Activated CD8-positive, alpha-beta memory T cell treated with anti-CD3 and anti-CD28 coated beads for 24 hours (primary cell): ENCODE data around the gene MED8.

Source experiments
- DNase-seq: peaks from one replicate; pipeline ENCODE4 v3.0.0-alpha.2; 2020

Gene MED8

DNA sequence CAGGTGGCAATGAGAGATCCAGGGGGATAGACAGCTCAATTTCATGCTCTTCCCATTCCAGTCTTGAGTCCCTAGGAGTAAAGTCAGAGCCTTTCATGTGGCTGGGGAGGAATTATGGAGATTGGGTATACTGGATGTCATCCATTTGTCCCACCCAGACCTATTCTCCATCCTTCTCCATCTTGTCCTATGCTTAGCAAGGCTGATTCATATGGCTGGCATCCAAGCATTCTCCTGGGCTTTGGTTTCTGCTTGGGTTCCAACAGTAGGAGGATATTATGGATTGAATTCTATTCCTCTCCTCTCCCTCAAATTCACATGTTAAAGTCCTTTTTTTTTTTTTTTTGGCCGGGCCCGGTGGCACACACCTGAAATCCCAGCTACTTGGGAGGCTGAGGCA, 34.7 kb downstream of the MED8 start:
- DNase-seq, result no peak

DNA sequence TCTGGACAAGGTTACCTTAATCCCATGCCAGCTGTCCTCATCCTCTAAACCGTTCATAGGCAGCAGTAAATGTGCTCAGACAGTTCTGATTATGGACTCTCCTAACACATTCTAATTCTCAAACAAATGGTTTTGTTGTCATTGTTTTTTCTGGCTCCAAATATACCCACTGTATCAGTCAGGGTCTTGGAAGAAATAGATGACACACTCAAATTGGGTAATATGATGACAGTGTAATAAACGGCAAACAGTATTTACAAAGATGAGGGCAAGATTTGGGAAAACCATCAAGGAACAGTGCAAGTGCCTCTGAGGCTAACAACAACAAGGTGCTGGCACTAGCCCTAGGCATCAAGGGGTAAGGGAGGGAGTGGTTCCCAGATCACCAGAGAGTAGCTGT, 35.1 kb downstream of the MED8 start:
- DNase-seq, result no peak

DNA sequence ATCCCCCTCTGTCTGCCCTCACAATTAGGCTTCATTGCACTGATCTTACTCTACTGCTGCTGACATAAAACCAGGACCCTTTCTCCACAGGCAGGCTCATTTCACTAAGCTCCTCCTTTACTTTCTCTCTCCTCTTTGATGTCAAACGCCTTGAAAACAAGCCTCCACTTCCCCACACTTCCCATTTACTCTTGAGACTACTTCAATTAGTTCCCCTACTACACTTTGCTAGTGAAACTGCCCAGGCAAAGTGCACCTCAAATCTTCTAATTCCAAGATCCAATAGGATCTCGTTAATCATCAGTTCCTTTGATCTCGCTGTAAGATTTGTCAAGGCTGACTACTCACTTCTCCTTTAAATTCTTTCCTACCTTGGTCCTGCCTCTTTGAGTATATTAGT, 36.7 kb downstream of the MED8 start:
- no peak for DNase-seq

DNA sequence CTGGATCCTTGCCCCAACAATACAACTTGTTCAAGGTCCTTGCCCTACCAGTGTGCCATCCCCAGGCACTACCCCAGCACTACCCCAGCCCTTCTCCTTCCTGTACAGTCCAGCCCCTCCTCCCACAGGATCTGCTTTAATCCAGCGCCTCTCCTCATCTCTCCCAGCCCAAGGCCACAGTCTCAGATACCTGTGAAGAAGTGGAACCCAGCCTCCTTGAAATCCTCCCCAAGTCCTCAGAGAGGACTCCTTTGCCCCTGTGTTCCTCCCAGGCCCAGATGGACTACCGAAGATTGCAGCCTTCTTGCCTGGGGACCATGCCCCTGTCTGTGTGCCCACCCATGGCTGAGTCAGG, 37.3 kb downstream of the MED8 start:
- DNase-seq, result no peak

DNA sequence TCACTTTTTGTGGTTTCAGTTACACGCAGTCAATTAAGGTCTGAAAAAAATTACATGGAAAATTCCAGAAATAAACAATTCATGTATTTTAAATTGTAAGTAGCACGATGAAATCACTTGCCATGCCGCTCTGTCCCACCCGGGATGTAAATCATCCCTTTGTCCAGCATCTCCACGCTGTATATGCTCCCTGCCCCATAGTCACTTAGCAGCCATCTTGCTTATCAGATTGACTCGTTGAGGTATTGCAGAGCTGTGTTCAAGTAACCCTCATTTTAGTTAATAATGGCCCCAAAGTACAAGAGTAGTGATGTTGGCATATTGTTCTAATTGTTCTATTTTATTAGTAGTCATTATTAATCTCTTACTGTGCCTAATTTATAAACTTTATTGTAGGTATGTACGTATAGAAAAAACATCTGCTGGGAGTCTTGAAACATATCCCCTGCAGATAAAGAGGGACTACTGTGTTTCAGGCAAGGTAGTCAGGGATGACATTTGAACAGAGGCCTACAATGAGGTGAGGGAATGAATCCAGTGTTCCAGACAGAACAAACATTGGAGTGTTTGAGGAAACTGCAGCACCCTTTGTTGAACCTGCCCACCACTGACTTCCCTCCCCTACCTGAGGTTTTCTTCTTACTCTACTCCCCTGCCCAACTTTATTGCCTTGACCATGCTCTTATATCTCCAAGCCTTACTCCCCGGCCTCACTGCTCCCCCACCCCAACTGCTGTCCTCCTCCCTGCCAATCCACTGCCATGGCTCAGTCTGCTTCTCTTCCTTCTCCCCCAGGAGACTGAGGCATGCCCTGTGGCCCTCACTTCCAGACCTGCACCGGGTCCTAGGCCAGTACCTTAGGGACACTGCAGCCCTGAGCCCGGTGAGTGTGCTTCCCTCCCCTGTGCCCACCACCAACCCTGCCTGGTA, 37.9 kb downstream of the MED8 start:
- DNase-seq, result no peak

DNA sequence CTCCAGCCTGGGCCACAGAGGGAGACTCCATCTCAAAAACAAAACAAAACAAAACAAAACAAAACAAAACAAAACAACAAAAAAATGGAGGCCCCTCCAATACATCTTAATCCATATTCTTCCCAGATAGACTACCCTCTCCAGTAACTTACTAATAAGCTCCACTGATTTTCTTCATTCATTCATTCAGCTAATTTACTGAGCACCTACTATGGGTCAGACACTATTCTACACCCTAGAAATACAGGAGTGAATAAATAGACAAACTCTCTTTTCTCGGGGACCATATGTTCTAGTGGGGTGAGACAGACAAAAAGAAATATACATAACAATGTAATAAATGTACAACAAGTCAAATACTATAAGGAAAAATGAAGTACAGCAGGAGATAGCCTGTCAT, 38.6 kb downstream of the MED8 start:
- DNase-seq, result no peak

DNA sequence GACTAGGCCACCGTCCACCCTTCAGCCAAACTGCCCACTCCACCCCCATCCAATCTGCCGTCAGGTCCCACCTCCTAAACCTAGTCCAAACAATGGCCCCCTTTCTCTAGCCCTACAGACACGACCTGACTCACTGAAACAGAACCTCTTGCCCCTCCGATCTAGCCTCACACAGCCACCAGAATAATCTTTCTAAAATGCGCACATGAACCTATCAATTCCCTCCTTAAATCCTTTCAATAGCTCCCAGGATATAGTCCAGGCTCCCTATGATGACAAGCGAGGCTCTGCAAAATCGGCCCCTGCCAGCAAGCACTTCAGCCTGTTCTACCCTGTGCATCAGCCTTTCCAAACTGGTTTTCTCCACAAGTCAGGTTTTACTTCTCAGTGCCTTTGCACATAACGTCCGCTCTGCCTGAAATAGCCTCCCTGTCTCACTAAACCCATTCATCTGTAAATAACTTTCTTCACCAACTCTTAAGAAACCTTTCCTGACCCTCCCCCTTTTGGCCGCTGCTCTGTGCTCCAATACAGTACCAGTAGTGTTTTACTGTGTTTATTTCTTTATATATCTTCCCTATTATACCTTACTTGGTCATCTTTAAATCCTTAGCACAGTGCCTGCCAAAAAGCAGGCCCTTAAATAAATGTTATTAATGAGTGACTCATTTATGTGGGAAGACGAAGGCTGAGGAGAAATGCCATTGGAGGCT, 39.9 kb downstream of the MED8 start:
- no peak for DNase-seq

DNA sequence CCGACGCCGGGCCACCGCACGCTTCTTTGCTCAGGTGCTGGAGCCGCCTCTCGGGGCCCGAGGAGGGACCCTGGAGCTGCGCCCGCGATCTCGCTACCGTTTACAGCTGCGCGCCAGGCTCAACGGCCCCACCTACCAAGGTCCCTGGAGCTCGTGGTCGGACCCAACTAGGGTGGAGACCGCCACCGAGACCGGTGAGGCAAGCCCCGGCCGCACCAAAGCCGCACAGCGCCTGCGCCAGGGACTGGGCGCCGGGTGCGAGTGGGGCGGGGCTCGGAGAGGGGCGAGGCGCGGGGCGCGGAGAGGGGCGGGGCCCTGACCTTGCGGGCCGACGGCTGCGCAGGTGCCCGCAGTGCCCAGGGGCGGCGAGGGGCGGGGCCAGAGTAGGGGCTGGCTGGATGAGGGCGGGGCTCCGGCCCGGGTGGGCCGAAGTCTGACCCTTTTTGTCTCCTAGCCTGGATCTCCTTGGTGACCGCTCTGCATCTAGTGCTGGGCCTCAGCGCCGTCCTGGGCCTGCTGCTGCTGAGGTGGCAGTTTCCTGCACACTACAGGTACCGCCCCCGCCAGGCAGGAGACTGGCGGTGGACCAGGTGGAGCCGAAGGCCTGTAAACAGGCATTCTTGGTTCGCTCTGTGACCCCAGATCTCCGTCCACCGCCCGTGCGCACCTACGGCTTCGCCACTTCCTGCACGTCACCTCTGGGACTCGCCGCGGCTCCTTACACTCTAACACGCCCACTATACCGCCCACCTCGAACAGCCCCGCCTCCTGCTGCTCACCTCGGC, 40.6 kb downstream of the MED8 start:
- DNase-seq, result peak; percentile 78

DNA sequence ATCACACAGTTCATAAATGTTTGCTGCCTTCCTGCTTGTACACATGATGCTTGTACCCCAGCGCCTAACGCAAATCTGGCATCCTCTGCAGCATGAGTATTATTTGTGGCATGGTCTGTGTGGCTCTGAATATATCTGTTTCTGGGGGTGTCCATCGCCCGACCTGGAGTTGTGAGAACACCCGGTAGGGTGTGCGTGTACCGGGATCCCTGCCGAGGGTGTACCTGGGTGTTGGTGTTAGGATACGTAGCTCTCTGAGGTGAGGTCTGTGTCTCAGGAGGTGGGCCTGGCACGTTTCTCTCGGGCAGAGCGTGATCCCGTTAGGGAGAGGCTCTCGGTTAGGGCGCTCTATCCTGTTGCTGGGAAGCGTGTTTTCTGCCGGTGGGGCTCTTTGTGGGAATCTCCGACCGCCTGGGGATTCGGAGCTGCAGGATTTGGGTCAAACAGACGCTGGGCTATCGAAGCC, 41.2 kb downstream of the MED8 start:
- DNase-seq, result no peak

DNA sequence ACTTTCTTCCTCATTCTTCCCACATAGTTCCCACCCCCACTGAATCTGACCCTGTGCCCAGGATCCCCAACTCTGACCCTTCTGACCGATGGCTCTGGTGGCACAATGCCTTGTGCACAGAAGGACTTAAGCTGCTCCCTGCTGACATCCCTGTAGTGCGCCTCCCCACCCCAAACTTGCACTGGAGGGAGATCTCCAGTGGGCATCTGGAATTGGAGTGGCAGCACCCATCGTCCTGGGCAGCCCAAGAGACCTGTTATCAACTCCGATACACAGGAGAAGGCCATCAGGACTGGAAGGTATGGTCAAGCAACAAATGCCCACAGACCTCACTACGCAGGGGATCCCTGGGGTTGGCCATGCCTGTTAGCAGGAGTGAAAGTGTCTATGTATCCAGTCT, 43.0 kb downstream of the MED8 start:
- DNase-seq, result no peak

DNA sequence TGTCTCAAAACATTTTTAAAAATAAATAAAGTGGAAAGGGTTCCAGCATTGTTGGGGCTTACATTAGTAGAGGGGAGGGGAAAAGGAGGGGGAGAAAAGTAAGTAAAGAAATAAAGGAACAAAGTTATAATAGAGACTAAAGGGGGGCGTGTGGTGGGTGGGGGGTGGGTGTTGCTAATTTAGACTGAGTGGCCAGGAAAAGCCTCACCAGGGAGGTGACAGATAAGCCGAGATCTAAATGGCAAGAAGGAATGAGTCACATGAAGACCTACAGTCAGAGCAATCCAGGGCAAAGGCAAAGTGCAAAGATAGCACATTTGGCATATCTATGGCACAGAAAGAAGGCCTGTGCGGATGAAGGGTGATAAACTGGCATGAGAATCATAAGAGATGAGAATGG, 44.5 kb downstream of the MED8 start:
- no peak for DNase-seq

DNA sequence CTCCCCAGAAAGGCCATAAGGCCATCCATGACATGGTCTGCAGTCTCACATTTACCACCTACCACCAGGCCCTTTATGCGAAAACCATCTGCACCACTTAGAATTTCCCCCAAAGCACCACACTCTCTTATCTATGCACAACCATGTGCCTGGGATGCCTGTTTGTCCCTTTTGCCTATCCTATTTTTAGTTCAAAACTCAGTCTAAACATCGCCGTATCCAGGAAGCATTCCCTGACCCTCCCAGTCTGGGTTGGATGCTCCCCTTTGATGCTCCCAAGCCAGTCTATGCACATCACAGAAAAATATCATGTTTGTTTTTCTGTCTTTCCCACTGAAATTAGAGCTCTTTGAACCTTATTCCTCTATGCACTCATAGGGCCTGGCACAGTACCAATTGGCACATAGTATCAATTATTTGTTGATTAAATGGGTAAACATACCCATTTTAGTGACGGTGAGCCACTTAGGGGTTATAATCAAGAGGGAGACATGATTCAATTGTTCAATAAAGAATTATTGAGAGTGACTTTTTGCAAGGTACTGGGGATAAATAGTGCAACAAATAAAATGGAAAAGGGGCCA, 45.2 kb downstream of the MED8 start:
- DNase-seq, result no peak

DNA sequence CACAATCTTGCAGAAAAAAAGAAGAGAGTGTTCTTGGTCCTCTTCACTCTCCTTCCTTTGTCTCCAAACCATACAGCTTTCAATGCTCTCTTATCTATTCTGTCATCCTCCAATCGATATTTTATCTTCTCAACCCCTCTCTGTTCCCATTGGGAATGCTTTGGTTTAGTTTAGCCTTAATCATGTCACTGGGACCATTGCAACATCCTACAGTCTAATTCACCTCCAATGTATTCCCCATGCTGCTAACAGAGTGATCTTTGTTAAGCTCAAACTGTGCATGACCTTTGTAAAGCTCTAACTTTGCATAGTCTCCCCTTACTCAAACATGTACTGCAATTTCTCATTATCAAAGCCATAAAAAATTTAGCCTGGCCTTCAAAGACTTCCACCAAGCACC, 49.0 kb downstream of the MED8 start:
- no peak for DNase-seq

DNA sequence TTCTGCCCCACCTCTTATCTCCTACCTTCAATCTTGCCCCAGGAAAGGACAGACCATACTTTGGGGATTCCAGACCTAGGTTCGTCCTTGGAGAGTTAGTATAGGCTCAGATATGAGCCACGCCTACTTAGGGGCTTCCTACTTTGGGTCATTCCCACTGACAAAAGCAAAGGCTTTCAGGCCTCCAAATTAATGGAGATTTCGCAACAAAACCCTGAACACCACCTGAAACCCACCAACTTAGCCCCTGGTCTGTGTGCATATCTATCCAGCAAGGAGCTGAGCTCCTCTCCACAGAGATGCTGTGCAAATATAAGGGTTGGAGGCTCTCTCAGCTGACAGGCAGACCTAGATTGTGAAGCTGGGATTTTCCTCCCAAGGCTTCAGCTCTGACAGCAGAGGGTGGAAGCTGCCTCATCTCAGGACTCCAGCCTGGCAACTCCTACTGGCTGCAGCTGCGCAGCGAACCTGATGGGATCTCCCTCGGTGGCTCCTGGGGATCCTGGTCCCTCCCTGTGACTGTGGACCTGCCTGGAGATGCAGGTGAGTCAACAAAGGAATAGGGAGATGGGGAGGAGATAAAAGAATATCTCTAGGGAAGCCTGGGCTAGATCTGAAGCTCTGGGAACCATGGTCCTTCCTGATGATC, 49.9 kb downstream of the MED8 start:
- DNase-seq, result no peak

DNA sequence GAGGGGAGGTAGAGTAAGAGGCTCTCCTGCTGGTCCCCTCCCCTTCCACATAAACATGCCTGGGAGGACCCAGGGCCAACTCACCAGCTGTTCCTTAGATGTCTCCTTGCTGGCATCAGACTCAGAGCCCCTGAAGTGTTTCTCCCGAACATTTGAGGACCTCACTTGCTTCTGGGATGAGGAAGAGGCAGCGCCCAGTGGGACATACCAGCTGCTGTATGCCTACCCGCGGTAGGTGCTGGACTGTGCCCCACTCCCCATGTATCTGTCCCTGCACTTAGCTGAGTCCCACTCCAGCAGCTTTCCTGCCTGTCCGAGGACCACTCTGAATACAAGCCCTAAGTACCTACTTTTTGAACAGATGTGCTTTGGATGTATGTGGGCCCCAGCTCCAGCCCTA, 51.6 kb downstream of the MED8 start:
- no peak for DNase-seq

DNA sequence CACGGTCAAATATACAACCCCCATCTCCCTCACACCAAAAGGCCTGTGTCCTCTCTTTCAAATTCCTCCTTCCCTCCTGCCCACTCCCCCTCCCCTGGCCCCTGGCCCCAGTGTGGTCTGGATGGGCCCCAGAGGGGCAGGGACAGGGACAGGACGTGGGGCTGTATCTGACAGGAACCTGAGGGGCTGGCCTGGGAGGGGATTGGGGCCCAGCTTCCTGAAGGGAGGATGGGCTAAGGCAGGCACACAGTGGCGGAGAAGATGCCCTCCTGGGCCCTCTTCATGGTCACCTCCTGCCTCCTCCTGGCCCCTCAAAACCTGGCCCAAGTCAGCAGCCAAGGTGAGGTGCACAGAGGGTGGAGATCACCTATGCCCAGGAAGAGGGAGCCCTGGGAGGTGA, 52.0 kb downstream of the MED8 start, which contains the start of gene MPL:
Gene MPL (plus strand): TSS at position 231 of the 400 bp plus-strand sequence. CDS start 31 bp downstream, at position 262.
- no peak for DNase-seq

DNA sequence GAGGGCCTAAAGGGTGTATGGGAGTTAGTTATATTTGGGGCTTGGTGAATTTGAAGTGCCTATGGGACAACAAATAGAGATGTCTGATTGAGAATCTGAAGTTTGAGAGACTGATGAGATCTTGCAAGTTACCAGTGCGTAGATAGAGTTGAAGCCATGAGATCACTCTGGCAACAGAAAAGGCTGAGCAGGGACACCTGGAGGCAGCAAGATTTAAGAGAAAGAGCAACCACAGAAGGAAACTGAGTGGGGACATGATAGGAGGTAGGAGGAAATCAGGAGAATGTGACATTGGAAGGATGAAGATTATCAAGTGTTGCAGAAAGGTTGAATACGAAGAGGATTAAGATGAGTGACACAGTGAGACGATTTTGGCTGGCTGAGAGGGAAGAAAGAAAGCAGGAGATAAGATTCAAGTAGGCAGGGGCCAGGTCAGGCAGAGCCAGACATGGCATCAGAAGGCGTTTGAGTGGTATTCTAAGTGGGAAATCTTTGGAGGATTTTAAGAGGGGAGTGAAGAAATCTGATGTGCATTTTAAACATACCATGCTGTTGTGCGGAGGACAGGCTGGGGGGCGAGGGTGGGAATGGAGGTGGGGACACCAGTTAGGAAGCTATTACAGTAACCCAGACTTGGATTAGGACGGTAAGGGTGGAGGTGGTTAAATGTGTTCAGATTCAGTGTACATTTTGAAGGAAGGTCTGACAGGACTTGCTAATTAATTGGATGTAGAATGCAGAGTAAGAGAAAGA, 55.0 kb downstream of the MED8 start:
- no peak for DNase-seq
